Right lobe of liver (tissue), 4 donors: ENCODE results near the gene TP53.

Experiments
- CTCF ChIP-seq, 4 donors: fragments of 200-600 bp in 3 of 4; fragments of 450-650 bp in 1 of 4; IDR thresholded peaks; one replicate each; pipeline versions ENCODE4 v1.5.1 to v1.8.0; 2016 to 2022; ENCODE audit warnings: antibody characterized with exemption in 4 of 4, mild to moderate bottlenecking in 2 of 4
- POLR2A ChIP-seq: fragments of 450-650 bp; IDR thresholded peaks from one replicate; pipeline ENCODE4 v1.6.1; 2017; ENCODE audit warnings: antibody characterized with exemption, mild to moderate bottlenecking
- donor health status: DM: no; HTN: no; CAD: no.
- donor health status: DM: no; HTN: no; CAD: no.
- donor health status: DM: no; HTN: yes; CAD: no.

- TF ChIP-seq CTCF (IDR thresholded peaks at IDR 0.05) (no peak), POLR2A (no peak)
Measured at GRCh38 chr17:7626307-7626706, 61.0 kb downstream of the TP53 start.
